Measurements from ENCODE around the gene STAC. TPM values are rescaled to one million over a fixed set of nuclear protein-coding genes. Genes with fewer than 3 reads are reported as not detected.

STAC gene
- total and polyA plus RNA-seq, 10 of the 15 experiments (the other 5 are each of a cell fraction or from before 2014, with no cell fraction given): 0.07 TPM; not detected in 9

- Histone ChIP-seq H4K20me1 (ENCODE audit: control insufficient read depth, insufficient read depth) (no peaks in the 10 kb centered on the region), H3K36me3 (ENCODE audit: control insufficient read depth in 2 of 2, insufficient read depth in 2 of 2, low read length in 1 of 2) (no peaks in the 10 kb centered on the region), H3K9ac (ENCODE audit: control insufficient read depth, insufficient read depth, low read length) (no peak overlapping the region), H3K4me3 (no peak overlapping the region), H3K4me2 (ENCODE audit: control insufficient read depth, insufficient read depth) (no peak overlapping the region), H2AFZ (ENCODE audit: control insufficient read depth, low read depth, low read length) (no peak overlapping the region), H3K9me3 (replicated peaks; ENCODE audit: control insufficient read depth, insufficient read depth, low read length) (no peaks in the 10 kb centered on the region), H3K27ac (ENCODE audit: control insufficient read depth, insufficient read depth) (no peak overlapping the region), H3K79me2 (ENCODE audit: control insufficient read depth, insufficient read depth, low read length) (no peaks in the 10 kb centered on the region), H3K27me3 (replicated peaks in 1 of 2; ENCODE audit: control insufficient read depth in 2 of 2, insufficient read depth in 2 of 2, low read length in 1 of 2) (peaks cover 2 to 8% of the 10 kb centered on the region in 2 experiments; a peak in 3 of 4 replicates), H3K4me1 (ENCODE audit: control insufficient read depth, insufficient read depth, low read length) (no peaks in the 10 kb centered on the region)
- TF ChIP-seq RBBP5 (conservative IDR thresholded peaks at IDR 0.05) (no peak), CBX5 (IDR thresholded peaks at IDR 0.05; ENCODE audit: low read depth) (no peak), GATAD2B (conservative IDR thresholded peaks at IDR 0.05; ENCODE audit: low read depth) (no peak), NBN (IDR thresholded peaks at IDR 0.05) (no peak), SUPT20H (IDR thresholded peaks at IDR 0.05; ENCODE audit: borderline replicate concordance, control insufficient read depth, low read depth, low read length) (no peak), MYB (IDR thresholded peaks at IDR 0.05; ENCODE audit: borderline replicate concordance, low read depth, low read length) (no peak)
- intact Hi-C loops (cut with micrococcal nuclease; ENCODE audit: unreplicated experiment): no loop called here
- DNase-seq (ENCODE audit: low read depth, low spot score) (no peak), FAIRE-seq (no peak), ATAC-seq (no peak)
- RAD21 ChIA-PET (ENCODE audit: unreplicated experiment): no interaction called here
- CTCF ChIA-PET: no interaction called here
- POLR2A ChIA-PET: no interaction called here
- BruUV-seq (replicated peaks): no TSS peak
- WGBS (ENCODE audit: insufficient coverage, insufficient replicate concordance, low lambda C conversion rate, missing lambda C conversion rate): 9% methylated on average over 5 of the region's 8 CpGs
- SMC1A ChIA-PET (ENCODE audit: uncharacterized antibody, unreplicated experiment): no interaction called here
- in situ Hi-C loops (cut with MboI): no loop called here
Measured at GRCh38 chr3:36379872-36380220, 458 bp upstream of the STAC start.

DNA sequence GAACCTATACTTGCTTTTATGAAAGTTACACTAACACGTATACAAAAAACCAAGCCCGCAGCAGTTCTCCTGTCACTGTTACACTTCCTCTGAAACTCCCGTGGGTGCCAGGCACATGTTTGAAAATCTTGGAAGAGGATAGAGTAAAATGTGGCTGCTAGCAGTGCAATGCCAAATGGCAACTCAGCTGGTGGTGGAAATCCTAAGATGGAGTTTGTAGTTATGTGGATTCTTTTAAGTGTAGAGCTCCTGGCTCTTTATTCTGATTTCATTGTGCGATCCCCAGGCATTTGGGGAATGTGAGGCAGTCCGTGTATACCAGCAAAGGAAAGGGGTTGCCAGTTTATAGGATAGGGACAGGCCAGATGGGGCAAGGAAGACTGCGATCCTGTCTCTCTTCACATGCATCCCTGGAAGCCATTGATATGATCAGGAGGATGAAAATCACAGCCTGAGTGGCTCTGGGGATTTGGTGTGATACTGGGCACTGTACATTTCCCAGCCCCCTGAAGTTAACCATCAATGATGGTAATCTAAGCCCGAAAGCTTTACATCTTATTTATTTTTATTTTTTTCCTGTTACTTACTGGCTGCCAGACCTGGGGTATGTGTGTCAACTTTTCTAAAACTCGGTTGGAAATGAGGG, 1.1 kb downstream of the STAC start:
- Histone ChIP-seq H3K79me2 (ENCODE audit: control insufficient read depth, insufficient read depth, low read length) (no peaks in the 10 kb centered on the region), H3K36me3 (ENCODE audit: control insufficient read depth in 2 of 2, insufficient read depth in 2 of 2, low read length in 1 of 2) (no peaks in the 10 kb centered on the region), H3K27me3 (replicated peaks in 1 of 2; ENCODE audit: control insufficient read depth in 2 of 2, insufficient read depth in 2 of 2, low read length in 1 of 2) (peaks cover 2 to 8% of the 10 kb centered on the region in 2 experiments; a peak in 3 of 4 replicates), H3K9me3 (replicated peaks; ENCODE audit: control insufficient read depth, insufficient read depth, low read length) (no peaks in the 10 kb centered on the region), H3K4me1 (ENCODE audit: control insufficient read depth, insufficient read depth, low read length) (no peaks in the 10 kb centered on the region), H3K4me3 (no peak overlapping the region), H4K20me1 (ENCODE audit: control insufficient read depth, insufficient read depth) (no peaks in the 10 kb centered on the region), H2AFZ (ENCODE audit: control insufficient read depth, low read depth, low read length) (no peak overlapping the region), H3K27ac (ENCODE audit: control insufficient read depth, insufficient read depth) (no peak overlapping the region), H3K9ac (ENCODE audit: control insufficient read depth, insufficient read depth, low read length) (no peak overlapping the region), H3K4me2 (ENCODE audit: control insufficient read depth, insufficient read depth) (no peak overlapping the region)
- ATAC-seq: no peak
- intact Hi-C loops (cut with micrococcal nuclease; ENCODE audit: unreplicated experiment) (no loop called here), in situ Hi-C loops (cut with MboI) (no loop called here)
- no peak for FAIRE-seq
- SMC1A ChIA-PET (ENCODE audit: uncharacterized antibody, unreplicated experiment): no interaction called here
- BruUV-seq (replicated peaks): no TSS peak
- POLR2A ChIA-PET: no interaction called here
- RAD21 ChIA-PET (ENCODE audit: unreplicated experiment): no interaction called here
- DNase-seq (ENCODE audit: low read depth, low spot score): no peak
- CTCF ChIA-PET: no interaction called here
- WGBS (ENCODE audit: insufficient coverage, insufficient replicate concordance, low lambda C conversion rate, missing lambda C conversion rate): 23% methylated on average over 8 of the region's 8 CpGs
- TF ChIP-seq MEF2A (IDR thresholded peaks at IDR 0.05; ENCODE audit: insufficient read depth, low read depth, low read length) (no peak), PML (IDR thresholded peaks at IDR 0.05; ENCODE audit: low read length) (no peak), POLR2AphosphoS2 (IDR thresholded peaks at IDR 0.05; ENCODE audit: low read depth, low read length) (no peak), STAT3 (IDR thresholded peaks at IDR 0.05; ENCODE audit: low read depth, low read length) (no peak)
- TF ChIP-seq, protein P1, sequence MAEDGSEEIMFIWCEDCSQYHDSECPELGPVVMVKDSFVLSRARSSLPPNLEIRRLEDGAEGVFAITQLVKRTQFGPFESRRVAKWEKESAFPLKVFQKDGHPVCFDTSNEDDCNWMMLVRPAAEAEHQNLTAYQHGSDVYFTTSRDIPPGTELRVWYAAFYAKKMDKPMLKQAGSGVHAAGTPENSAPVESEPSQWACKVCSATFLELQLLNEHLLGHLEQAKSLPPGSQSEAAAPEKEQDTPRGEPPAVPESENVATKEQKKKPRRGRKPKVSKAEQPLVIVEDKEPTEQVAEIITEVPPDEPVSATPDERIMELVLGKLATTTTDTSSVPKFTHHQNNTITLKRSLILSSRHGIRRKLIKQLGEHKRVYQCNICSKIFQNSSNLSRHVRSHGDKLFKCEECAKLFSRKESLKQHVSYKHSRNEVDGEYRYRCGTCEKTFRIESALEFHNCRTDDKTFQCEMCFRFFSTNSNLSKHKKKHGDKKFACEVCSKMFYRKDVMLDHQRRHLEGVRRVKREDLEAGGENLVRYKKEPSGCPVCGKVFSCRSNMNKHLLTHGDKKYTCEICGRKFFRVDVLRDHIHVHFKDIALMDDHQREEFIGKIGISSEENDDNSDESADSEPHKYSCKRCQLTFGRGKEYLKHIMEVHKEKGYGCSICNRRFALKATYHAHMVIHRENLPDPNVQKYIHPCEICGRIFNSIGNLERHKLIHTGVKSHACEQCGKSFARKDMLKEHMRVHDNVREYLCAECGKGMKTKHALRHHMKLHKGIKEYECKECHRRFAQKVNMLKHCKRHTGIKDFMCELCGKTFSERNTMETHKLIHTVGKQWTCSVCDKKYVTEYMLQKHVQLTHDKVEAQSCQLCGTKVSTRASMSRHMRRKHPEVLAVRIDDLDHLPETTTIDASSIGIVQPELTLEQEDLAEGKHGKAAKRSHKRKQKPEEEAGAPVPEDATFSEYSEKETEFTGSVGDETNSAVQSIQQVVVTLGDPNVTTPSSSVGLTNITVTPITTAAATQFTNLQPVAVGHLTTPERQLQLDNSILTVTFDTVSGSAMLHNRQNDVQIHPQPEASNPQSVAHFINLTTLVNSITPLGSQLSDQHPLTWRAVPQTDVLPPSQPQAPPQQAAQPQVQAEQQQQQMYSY (CRISPR knock-in tag; IDR thresholded peaks at IDR 0.05): no peak
- TF ChIP-seq, protein P2, sequence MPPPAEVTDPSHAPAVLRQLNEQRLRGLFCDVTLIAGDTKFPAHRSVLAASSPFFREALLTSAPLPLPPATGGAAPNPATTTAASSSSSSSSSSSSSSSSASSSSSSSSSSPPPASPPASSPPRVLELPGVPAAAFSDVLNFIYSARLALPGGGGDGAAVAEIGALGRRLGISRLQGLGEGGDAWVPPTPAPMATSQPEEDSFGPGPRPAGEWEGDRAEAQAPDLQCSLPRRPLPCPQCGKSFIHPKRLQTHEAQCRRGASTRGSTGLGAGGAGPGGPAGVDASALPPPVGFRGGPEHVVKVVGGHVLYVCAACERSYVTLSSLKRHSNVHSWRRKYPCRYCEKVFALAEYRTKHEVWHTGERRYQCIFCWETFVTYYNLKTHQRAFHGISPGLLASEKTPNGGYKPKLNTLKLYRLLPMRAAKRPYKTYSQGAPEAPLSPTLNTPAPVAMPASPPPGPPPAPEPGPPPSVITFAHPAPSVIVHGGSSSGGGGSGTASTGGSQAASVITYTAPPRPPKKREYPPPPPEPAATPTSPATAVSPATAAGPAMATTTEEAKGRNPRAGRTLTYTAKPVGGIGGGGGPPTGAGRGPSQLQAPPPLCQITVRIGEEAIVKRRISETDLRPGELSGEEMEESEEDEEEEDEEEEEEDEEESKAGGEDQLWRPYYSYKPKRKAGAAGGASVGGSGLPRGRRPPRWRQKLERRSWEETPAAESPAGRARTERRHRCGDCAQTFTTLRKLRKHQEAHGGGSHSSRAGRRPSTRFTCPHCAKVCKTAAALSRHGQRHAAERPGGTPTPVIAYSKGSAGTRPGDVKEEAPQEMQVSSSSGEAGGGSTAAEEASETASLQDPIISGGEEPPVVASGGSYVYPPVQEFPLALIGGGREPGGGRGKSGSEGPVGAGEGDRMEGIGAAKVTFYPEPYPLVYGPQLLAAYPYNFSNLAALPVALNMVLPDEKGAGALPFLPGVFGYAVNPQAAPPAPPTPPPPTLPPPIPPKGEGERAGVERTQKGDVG (CRISPR knock-in tag; IDR thresholded peaks at IDR 0.05): no peak
